ENCODE measurements around the gene KRT34.

GRCh38 chr17:41393294-41393693, 11.2 kb upstream of the KRT34 start:
- no peak for TF ChIP-seq RAD21 (IDR thresholded peaks at IDR 0.05; ENCODE audit: low read depth)
- TF ChIP-seq EGR1 (IDR thresholded peaks at IDR 0.05) = no peak
- no peak for TF ChIP-seq EP300 (IDR thresholded peaks at IDR 0.05; ENCODE audit: borderline replicate concordance)
- no peak for TF ChIP-seq CREB1 (IDR thresholded peaks at IDR 0.05; ENCODE audit: low read depth)
- TF ChIP-seq USF1 (IDR thresholded peaks at IDR 0.05) = no peak
- TF ChIP-seq REST (IDR thresholded peaks at IDR 0.05; ENCODE audit: low read depth) = no peak
- TF ChIP-seq YY1 (IDR thresholded peaks at IDR 0.05; ENCODE audit: low read depth) = no peak
- no peak for TF ChIP-seq CEBPB (IDR thresholded peaks at IDR 0.05)
- no peak for TF ChIP-seq NFIC (IDR thresholded peaks at IDR 0.05)
- TF ChIP-seq TCF12 (IDR thresholded peaks at IDR 0.05; ENCODE audit: low read depth) = no peak
- TF ChIP-seq TAF1 (IDR thresholded peaks at IDR 0.05; ENCODE audit: low read depth) = no peak
- no peak for TF ChIP-seq MAX (IDR thresholded peaks at IDR 0.05)
- no peak for TF ChIP-seq TEAD4 (IDR thresholded peaks at IDR 0.05)
- no peak for TF ChIP-seq FOXM1 (IDR thresholded peaks at IDR 0.05; ENCODE audit: borderline replicate concordance, low read depth)
